KG1 (cell line): ENCODE measurements around the gene AUTS2.

Source experiments
- DNase-seq: peaks from one replicate; lab custom pipeline; 2025; lab: John Stamatoyannopoulos, UW

AUTS2 gene

DNA sequence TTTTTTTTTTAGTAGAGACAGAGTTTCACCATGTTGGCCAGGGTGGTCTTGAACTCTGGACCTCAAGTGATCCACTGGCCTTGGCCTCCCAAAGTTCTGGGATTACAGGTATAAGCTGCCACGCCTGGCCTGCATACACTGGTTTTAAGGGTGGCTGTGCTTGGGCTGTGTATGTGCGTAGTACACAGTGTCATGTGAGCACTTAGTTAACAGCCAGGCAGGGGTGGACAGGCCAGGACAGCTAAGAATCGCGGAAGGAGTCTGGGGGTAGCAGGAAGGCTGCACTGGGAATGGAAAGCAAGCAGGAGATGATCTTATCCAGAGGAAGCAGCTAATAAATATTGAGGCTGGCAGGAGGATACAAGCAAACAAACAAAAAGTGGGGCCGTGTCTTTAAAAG lies 1153.6 kb downstream of the AUTS2 start:
- DNase-seq: no peak

DNA sequence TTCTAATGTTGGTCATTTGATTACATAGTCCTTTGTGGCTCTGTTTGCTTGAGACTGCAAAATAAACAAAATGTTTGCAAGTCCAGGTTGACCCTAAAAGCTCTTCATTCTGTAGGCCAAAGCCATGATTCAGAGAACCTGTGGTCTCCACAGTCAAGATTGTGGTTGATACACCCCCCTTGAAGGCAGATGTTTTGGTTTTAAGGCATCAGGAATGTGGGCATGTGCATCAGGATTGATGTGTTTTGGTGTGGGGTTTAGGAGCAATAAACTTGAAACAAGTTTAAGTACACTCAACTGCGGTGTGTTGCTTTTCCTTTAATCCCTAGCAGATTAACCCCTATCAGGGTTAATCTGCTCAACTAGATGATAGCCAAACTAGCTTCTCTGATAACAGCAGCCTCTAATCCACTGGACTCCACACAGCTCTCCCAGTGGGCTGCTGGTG lies 1154.5 kb downstream of the AUTS2 start:
- no peak for DNase-seq

DNA sequence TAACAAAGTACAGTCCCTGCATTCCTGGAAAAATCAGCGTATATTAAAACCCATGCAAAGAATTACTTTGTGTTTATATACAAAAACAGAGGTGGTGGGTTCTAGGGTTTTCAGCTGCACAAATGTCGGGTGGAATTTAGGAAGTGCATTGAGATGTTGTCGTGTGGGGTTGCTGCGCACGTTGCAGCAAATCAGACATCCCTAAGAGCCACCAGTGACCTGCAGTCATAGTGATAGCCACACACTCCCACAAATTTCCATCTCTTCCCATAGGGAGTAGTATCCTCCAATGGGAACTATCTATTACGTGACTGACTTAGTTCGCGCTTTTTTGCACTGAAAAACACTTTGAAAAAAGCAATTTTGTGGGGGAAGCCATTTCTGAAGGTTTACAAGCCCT lies 1158.5 kb downstream of the AUTS2 start:
- no peak for DNase-seq

DNA sequence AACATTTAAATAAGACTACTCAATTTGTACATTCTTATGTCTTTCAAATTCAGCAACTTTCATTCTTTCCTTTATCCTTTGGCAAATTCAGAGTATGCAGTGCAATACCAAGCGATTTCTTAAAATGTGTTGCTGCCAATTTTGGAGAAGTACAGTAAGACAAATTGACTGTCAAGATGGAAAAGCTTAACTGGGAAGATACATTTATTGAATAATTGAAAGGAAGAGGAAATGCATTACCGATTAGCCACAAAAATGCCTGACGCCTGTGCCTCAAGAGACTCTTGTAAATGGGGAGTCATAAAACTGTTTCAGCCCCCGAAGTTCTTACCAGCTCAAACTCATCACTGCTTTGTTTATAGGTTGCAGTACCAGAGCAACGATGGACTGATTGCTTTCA lies 1160.4 kb downstream of the AUTS2 start:
- DNase-seq: no peak

DNA sequence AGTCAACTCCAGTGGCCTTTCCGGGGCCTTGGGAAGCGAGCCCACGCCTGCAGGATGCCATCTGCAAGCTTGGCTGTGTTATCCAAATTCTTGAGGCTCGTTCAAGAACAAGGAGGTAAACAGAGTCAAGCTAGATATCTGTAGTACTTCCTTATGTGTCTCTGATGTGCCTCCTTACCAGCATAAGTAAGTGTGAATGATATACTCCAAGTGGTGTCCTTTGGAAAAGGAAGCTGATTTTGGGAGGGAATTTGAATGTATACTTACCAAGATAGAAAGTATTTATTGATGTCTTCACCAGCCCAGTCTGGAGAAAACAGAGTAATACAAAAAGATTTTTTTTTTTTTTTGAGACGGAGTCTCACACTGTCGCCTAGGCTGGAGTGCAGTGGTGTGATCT lies 1161.4 kb downstream of the AUTS2 start:
- DNase-seq: no peak

DNA sequence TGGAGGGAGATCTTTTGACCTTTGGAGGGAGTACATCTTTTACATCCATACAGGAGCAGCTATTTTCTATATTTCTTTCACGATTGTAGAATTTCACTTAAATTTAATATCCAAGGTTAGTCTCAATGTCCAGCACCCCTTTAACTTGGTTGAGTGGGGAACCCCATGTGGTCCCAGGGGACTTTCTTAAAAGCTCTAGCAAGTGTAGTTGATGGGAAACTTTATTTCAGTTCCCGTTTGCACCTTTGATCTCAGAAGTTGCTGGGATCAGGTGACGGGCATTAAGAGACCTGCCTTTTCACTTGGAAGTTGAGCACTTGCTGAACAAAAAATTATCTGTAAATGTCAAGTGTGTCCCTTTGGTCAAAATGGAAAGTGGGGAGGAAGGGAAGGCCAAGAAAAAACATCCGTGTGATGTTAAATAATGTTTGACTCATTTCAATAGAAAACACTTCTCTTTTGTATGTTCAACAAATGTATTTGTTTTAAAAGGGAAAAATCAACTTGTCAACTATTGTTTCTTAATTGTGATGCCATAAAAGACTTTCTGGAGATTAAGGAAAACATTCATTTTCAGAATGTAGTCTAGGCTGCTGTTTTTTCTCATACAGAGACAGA lies 1163.5 kb downstream of the AUTS2 start:
- DNase-seq: no peak

DNA sequence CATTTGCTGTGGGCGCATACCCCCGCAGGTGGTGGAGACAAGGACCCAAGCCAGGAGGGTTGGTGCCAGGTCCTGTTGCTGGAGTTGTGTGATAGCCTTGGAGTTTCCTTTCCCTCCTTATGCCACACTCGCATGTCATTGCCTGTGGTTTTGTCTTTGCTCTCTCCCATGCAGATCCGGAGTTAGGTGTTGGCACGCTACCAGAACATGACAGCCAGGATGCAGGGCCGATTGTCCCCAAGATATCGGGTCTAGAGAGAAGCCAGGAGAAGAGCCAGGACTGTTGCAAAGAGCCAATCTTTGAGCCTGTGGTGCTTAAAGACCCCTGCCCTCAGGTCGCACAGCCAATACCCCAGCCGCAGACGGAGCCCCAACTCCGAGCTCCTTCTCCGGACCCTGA lies 1164.4 kb downstream of the AUTS2 start:
- DNase-seq: no peak

DNA sequence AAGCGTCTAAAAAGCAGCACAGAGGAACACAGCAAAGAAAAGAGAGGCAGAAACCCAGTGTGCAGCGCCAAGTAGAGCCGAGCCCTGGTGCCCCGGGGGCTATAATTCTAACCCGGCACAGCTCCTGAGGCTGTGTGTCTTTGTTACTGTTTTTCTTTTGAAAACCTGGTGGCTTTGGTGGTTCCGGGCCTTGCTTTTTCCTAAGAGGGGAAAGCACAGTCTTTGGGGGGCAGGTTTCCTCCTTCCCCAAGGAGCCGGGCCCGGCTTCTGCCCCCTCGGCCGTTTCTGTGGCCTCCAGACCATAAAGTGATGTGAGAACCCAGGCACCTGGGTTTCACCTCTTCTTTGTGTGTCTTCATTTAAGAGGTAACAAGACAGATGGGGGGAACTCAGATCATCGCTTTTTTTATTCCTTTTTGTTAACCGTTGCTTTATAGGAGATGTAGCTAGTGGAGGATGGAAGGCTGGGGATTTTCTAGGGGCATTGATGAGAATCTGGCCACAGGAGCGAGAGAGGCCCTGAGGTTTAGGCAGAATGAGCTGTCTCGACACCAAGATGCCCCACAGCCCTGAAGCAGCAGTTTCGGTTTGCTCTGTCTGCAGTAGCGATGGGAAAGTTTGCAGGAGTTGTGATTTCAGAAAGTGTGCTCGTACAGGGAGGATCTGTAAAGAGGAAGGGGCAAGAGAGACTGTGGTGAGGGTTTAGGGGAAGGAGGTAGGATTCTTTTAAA lies 1165.9 kb downstream of the AUTS2 start:
- no peak for DNase-seq

DNA sequence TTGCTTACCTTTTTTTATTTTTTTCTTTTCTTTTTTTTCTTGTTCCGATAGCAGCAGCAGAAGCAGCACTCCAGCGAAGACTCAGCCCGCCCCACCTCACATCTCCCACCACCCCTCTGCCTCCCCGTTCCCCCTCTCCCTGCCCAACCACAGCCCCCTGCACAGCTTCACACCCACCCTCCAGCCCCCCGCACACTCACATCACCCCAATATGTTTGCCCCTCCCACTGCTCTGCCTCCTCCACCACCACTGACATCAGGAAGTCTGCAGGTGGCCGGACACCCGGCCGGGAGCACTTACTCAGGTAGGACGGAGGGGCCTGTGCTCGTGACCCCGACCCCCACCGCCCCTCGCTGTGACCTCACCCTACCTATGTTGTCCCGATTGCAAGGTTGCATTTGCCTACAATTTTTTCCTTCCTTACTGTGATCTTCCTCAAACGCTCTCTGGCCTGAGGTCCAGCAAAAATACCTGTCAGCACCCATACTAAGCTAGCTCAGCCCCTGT lies 1166.5 kb downstream of the AUTS2 start:
- DNase-seq: no peak

DNA sequence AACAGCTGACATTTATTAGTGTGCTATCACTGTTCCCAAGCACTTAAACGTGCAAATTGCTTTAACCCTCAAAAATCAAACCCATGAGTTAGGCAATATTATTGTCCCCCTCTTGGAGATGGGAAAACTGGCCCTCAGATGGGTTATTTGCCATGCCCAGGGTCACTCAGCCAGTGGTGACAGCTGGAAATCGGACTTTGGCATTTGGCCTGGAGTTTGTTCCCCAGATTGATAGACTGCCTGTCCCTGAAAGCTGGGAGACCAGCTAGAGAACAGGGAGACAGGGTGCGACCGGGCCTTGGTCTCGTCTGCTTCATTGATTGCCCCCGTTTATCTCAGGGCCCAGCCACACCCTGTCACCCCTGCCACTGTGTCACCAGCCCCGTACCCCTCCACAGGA lies 1167.4 kb downstream of the AUTS2 start:
- no peak for DNase-seq

DNA sequence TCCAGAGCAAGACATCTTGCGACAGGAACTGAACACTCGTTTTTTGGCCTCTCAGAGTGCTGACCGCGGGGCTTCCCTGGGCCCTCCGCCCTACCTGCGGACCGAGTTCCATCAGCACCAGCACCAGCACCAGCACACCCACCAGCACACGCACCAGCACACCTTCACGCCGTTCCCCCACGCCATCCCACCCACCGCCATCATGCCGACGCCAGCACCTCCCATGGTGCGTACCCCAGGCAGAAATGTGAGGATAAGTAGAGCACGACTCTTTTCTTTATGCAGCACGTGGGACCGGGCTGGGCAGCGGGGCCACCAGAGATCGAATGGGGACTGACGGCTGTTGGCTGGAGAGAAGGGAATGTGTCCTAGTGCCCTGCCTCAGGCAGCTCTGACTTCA lies 1167.8 kb downstream of the AUTS2 start:
- no peak for DNase-seq

DNA sequence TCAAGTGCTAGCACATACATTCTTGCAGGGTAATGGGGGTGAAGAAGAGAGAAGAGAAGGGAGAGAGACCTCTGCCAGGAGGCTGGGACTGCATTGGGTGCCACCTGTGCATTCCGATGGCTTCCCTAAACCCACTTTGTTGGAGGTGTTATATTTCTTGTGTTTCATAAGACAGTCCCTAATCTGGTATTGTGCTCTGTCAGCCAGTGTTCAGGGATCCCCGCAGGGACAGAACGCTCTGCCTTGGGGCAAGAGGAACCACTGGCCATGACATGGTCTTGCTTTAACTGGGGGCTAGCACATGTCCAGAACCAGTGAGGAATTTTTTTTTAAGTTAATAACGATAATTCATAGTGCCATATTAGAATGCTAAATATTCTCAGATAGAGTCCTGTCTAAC lies 1168.4 kb downstream of the AUTS2 start:
- no peak for DNase-seq

DNA sequence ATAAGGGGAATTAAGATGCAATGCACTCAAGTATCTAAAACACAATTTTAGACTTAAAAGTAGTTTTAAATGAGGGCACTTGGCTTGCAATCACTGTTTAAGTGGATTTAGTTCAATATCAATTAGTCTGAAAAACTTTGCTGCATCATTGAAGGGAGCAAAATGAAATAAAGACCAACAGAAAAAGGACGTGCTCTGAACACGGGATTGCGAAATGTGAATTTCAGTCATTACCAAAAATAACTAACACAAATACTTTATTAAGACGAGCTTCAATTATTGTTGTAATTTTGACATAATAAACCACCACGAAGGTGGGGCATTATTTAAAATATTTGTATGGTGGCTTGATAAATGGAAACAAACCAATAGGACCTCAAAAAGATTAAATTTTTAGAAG lies 1171.9 kb downstream of the AUTS2 start:
- DNase-seq: no peak

DNA sequence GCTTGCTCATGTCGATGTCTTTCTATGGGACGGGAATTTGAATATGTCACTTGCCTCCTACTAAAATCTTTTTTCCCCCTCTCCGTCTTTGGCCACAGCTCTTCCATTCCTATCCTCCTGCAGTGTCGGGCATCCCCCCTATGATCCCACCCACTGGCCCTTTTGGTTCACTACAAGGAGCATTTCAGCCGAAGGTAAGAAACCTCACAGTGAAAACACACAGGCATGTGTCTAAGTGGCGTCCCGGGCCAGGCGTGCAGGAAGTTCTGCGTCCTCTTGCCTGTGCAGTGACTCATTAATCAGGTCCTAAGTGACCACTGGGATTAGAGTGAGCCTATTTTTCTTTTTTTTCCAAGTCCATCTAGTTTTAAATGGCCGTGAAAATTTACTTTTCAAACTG lies 1173.2 kb downstream of the AUTS2 start:
- no peak for DNase-seq

DNA sequence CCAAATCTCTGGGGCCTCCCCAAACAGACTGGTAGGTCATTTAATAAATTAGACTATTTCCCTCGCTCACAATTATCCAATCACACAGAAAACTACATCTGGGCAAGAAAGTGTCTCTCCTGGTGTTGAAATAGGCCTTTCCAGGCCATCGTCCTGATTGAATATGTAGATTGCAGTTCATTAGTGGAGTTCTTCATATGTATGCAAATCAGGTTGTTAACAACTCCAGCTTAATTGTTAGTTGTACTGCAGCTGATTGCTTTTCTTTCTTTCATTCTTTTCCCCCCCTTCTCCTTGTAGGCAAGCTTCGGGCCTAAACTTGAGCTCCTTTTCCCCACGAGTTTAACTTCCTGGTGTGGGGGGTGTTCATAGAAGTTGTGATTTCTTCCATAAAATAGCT lies 1174.6 kb downstream of the AUTS2 start:
- no peak for DNase-seq

DNA sequence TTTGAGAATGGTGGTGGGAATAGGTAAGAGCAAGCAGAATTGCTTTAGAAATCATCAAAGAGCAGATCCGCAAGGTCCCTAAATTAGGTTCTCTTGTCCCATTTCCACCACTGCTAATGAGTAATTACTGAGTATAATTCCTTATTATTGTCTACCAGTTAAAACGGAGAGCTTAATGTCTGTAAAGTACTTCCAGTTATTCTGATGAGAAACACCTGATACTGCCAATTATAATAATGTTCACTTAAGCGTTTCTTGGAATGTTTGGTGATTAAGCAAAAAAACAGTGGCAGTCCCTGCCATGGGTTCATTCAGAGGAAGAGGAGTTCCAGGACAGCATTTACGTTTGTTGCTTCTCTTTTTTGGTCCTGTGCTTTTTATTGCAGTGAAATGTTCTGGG lies 1175.1 kb downstream of the AUTS2 start:
- no peak for DNase-seq

DNA sequence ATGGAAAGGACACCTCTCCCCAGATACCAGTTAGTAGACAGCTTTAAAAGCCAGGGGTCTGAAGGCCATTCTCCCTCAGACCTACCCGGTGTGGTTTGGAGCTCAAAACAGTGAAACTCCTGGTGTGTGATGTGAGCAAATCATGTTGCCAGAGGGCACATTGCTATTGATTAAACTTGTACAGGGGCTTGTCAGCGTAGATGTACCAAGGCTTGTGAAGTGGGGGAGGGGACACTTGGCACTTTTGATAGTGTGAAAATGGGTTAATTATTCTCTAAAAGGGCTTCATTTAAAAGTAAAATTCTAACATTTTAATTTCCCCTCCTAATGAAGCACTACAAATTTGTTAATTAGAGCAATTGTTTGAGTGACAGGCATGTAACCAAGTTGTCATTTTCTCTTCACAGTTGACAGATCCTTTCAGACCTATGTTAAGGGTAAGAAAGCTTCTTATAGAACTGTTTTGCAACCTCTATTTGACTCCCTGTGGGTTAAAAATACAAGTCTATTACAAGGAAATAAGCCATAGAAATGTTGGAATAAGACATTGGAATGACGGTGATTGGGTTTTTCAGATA lies 1176.8 kb downstream of the AUTS2 start:
- no peak for DNase-seq

DNA sequence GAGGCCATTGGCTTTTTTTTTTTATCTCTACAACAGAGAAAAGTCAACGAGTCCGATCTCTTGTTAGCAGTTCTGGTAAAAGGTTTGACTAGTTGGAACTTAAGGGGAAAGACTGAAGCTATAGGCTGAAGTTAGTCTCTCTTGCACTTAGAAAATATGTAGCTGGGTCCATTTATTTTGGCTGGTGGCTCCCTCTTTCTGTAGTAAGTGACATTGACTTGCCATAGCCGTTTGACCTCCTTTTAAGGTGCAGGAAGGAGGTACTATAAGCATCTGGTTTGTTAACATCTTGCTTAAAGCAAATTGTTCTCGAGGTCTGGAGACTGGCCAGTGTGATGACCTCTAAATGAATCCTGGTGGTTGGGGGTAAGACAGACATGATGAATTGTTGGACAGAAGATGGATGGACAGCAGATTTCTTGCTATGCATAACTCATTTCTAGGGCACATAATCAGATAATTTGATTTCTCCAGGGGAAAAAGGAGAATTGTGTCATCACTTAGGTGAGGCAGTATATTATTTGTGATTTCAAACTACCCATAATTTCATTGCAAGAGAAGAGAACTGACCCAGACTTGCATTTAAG lies 1177.4 kb downstream of the AUTS2 start:
- DNase-seq: no peak

DNA sequence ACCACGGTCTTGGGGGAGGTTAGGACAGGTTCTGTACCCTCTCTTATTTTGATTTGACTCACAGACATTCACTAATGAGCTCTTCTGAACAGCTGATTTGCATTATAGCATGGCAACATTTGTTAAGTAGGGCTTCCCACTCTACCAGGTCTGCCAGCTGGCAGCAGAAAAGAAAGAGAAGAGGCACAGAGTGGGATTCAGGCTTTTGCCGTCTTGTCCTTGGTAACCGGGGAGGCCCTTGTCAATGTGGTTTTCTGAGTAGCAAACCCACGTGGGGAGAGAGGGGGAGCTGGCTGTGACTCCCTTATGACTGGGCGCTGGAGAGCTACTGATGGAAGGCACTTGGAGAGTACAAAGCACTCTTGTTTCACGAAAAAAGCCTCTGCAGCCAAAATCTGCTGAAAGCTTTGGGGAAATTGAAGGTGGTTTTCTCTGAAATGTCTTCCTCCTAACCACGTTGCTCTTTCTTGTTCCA lies 1178.4 kb downstream of the AUTS2 start:
- no peak for DNase-seq

DNA sequence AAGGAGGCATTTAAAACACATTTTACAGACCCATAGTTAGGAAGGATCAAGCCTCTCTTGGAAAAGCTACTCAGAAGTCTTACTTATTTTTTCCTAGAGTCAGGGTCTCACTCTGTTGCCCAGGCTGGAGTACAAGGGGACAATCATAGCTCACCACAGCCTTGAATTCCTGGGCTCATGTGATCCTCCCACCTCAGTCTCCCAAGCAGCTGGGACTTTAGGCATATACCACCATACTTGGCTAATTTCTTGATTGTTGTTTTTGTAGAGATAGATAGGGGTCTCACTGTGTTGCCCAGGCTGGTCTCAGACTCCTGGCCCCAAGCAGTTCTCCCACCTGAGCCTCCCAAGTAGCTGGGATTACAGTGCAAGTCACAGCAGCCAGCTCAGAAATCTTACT lies 1179.0 kb downstream of the AUTS2 start:
- no peak for DNase-seq

DNA sequence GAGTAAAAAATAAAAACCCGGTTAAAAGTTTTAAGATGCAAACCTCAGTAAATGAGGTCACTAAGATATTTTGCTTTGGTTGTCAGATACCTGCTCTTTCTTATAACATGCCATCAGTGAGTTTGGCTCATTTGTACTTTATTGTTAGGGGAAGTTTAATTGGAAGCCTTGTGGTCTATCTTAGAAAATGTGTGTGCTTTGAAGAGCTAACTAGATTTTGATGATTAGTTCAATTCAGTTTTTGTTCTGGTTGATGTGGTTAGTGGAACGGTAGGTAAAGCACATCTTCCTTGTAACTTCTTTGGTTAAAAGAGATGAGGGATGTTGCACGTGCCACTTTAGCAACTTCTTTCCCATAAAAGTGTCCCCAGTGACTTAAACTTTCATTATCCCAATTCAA lies 1180.3 kb downstream of the AUTS2 start:
- no peak for DNase-seq

DNA sequence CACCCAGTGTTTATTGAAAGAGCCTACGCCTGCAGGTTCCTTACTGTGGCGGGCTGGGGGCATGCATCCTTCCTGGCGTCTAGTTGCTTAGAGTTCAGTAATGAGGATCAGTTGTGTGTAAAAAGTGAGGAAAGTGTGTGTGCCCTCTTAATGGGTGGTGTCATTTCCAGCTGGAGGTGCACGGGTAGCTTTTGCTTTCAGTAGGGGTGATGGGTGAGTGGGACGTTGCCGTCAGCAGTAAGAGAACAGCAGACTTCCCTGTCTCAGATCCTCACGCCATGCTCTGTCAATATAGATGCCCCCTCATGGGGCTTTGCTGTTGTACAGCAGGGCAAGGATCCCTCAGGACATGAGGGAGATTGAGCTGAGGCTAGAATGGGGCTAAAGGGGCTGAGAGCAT lies 1181.0 kb downstream of the AUTS2 start:
- DNase-seq: no peak

DNA sequence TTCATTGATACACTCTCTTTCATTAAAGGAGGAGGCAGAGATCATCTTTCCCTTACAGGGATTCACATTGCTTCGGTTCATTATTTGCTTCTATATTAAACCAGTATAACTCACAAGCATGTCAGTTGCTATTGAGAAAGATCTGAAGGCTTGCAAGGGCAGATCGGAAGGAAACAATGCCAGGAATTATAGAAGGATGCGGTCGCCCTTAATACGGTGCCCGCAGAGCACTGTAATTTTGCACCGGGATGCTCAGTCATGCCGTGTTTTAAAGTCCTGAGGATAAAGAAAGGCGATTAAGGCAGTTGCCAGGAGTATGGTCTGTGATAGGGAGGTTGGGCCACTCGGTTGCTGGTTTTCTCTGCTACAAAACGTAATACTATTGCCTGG lies 1183.6 kb downstream of the AUTS2 start:
- DNase-seq: no peak
